SIG-M5 treated with dmso at 0.1 percent for 504 hours (cell line): ENCODE measurements around the gene NAV3.

ENCODE experiments used
- DNase-seq: peaks from one replicate; lab custom pipeline; 2025; ENCODE audit not compliant: unreplicated experiment; lab: John Stamatoyannopoulos, UW

The NAV3 gene

GRCh38 chr12:78037707-78038106, 207.0 kb downstream of the NAV3 start:
- peak; percentile 90 for DNase-seq

GRCh38 chr12:78038541-78038940, 207.8 kb downstream of the NAV3 start:
- DNase-seq: no peak

DNA sequence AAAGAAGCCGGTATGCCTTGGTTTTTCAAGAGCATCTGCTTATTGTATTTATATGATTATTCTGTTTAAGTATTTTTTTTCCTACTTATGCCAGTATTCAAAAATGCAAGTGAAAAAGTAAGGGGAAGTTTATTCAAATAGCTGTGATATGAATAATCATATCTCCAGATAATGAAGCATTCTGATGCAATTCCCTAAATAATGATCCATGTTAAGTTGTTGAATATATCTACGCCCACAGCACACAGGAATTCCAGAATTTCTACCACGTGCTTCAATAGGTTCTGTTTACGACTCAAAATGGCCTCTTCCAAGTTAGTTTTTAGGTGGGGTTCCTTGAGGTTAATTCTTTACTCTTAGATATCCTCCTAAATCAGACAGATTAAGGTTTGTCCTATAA, 208.3 kb downstream of the NAV3 start:
- peak; percentile 80 for DNase-seq

DNA sequence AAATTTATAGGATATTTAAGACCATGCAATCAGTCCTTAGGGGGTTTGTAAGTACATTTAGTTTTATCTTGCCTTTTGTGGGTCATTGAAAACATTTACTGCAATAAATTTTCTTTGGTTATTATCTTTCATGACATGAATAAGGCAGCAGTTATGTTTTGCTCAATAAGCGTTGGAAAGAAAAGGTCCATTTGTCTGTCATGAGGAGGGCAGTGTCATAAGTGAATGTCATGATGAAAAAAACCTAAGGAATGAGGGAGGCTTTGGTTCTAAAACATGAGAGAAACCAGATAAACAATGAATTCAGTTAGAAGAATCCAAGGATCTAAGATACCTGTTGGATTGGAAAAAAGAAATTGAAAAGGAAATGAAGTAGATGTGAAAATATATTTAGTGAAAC, 209.4 kb downstream of the NAV3 start:
- DNase-seq: no peak

DNA sequence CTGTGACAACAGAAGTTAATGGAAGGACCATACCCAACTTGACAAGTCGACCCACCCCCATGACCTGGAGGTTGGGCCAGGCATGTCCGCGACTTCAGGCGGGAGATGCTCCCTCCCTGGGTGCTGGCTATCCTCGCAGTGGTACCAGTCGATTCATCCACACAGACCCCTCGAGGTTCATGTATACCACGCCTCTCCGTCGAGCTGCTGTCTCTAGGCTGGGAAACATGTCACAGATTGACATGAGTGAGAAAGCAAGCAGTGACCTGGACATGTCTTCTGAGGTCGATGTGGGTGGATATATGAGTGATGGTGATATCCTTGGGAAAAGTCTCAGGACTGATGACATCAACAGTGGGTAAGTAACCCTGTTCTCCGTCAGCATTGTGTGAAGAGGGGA, 220.1 kb downstream of the NAV3 start:
- no peak for DNase-seq

DNA sequence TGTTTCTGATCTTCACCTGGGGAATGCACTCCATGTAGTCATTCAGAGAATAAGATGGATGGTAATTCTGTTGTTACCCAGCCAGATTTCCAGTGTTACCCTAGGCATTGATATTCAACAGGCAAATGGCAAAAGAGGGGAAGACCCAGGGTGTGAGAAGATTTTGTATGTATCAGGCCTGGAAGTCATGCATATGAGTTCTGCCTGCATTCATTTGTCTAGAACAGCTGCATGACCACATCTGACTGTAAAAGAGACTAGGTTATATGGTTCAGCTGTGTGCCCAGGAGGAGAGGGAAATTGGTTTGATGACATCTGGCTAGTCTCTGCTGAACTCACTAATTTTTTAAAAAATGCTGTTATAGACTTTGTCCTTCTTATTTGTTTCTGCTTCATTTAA, 224.9 kb downstream of the NAV3 start:
- no peak for DNase-seq

DNA sequence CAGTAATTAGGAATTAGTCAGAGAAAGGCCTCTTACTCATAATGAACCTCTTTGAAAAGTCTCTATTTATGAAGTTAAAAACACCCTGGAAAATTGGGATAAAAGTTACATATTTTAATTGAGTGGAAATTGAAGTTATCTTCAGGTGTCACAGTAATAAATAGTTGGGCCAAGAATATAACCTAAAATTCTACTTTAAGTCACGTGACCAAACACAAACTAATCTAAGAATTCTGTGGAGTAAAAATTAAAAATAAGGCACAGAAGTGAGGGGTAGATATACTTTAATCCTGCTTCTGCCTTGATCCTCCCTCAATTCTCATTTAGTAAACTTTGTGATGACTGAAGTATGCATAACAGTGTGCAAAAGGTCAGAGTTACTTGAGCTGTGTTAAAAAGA, 226.4 kb downstream of the NAV3 start:
- DNase-seq: no peak

DNA sequence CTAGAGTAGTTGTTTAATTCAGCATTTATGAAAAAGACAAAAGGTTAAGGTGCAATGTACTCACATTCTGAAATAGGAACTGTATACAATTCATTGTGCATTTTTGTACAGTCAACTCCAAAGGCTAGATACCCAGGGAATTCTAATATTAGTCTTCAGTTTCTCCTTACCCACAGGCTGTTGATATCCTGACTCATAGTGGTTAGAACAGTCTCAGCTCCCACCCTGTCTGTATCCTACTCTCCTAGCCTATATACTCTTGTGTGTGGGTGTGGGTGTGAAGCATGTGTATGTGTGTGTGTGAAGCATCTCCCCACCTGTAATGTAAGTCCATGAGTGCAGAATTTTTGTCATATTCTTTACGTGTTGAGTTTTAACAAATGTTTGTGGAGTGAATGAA, 229.5 kb downstream of the NAV3 start:
- DNase-seq: no peak

DNA sequence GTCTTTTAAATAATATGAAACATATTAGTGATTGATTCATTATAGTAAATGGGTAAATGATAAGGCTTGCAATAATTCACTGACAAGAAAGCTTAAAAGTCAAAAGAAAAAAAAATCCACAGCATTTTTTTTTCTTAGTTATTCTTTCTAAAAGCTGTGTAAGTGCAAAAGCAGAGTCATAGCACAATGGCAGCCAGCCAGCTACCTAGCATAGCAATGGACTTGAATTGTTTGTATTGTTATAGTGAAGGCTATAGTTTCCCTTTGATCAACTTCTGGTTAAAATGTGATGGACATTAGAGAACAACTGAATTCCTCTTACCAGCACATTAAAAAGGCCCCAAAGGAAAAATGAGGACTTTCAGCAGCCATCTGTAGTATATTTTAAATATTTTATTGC, 232.1 kb downstream of the NAV3 start:
- no peak for DNase-seq

DNA sequence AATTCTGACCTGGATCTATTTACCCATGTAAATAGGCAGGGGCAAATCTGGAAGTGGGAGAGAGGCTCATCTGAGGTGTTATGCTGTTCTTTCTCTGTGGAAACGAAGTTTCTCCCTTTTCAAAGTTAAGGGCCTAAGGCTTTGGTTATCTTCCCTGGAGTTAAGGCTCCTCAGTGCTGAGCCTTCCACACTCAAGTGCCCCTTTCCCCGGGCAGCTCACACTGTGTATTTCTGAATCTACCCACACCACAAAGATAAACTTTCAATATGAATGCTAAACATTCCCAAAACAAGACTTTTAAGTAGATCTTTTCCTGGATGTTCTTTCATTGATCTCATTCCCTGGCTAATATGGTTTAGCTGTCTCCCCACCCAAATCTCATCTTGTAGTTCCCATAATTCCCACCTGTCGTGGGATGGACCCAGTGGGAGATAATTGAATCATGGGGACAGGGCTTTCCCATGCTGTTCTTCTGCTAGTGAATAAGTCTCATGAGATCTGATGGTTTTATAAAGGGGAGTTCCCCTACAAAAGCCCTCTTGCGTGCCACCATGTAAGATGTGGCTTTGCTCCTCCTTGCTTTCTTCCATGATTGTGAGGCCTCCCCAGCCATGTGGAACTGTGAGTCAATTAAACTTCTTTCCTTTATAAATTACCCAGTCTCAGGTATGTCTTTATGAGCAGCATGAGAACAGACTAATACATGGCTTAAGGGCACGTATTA, 251.1 kb downstream of the NAV3 start:
- no peak for DNase-seq

DNA sequence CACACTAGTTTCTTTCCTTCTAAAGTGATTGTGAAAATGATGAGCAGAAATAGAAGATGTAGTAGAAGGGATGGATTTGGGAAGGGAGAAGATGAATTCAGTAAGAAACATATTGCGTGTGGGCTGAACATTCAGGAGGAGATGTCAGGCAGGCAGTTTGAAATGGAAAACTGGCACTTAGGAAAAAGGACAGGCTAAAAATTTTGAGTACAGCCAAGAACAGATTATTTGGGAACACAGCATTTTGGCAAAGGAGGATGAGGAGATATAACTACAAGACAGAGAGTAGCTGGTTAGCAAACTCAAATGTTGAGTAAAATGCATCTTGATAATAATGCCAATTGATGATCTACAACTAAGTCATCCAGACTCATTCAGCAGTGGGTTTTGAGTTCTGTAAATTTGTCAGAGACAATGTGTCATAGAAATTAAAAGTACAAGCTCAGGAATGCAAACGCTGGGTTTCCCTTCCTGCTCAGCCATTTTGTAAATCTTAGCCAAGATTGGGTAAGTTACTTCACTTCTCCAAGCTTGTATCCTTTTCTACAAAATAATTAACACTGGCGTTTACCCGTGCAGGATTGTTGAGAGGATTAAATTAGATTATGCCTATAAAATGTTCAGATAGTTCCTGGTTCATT, 255.0 kb downstream of the NAV3 start:
- peak; percentile 56 for DNase-seq

DNA sequence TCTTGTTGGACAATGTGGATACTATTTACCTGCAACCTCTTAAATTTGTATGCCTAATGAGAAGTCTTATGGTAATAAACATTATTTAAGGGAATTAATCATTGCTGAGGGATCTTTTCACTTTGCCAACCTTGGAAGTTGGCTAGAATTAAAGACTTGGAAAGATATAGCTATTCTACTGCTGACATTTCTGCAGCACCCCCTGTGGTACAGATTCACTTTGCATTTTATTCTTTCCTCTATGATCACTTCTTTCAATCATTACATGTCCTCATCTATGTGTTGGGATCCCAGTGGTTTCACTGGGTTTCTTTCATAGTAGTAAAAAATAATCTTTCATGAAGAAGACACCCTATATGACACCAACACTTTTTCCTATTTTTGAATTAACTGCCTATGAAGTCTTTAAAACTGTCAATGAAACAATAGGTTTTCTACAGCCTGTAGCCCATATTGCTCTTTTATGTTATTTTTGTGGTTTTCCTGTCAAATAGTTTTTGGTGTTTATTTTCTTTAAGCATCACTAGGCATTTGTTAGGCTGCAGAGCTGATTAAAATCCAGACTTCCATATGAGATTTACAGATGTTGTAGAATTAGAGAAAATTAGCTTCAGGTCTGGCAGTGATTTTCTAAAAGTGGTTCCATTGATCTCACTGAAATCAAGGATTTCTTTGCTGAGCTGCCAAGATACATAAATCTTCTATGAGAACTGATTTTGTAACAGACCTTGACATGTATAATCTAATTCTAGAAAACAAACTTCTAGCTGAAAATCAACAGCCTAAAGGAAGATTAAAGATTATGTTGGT, 256.1 kb downstream of the NAV3 start:
- no peak for DNase-seq

DNA sequence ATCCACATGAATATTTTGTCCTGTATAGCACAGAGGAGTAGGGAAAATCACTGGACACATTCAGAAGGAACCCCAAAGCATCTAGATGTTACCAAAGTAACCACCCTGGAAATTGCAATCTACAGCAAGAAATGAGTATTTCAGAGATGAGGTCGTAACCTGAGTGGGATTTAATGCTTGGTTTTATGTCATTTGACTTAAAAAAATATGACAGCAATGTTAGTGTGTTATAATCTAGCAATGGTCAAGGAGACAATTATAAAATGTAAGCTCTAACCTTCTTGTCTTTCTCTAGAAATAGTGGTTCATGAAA, 256.6 kb downstream of the NAV3 start:
- no peak for DNase-seq

DNA sequence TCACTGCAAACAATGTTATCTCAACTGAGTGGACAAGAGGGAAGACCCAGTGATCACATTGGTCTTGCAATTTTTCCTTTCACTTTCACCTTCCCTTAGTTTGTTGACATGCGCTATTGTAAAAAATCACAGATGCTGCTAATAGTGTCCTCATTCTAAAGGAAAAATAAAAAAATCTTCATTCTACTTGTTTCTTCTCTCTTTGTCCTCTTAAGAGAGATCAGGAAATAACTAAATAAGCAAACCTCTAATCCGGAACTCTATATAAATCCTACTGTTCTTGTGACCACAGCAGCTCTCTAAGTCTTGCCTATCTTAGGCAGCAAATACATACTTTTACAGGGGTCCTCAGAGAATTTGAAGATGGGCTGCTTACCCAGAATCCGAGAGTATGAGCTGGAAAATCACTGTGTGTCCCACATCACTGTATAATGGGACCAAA, 257.7 kb downstream of the NAV3 start:
- DNase-seq: no peak

- DNase-seq: no peak
Measured at GRCh38 chr12:78090266-78090665, 259.6 kb downstream of the NAV3 start.

DNA sequence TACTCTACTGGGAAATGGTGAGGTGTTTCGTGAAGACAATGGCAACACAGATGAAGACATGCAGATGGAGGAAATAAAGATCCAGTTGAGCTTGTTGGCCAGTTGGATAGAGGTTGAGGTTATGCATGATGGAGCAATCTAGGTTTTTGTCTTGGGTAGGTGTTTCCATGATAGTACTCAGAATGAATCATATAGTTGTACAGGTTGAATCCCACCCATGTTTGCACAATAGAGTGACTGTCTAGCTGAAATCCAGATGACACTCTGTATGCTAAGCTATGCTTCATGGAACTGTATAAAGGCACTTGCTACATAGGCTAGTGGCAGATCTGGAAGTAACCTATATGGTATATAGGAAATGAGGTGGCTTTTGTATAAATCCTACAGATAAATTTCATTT, 264.9 kb downstream of the NAV3 start:
- no peak for DNase-seq

DNA sequence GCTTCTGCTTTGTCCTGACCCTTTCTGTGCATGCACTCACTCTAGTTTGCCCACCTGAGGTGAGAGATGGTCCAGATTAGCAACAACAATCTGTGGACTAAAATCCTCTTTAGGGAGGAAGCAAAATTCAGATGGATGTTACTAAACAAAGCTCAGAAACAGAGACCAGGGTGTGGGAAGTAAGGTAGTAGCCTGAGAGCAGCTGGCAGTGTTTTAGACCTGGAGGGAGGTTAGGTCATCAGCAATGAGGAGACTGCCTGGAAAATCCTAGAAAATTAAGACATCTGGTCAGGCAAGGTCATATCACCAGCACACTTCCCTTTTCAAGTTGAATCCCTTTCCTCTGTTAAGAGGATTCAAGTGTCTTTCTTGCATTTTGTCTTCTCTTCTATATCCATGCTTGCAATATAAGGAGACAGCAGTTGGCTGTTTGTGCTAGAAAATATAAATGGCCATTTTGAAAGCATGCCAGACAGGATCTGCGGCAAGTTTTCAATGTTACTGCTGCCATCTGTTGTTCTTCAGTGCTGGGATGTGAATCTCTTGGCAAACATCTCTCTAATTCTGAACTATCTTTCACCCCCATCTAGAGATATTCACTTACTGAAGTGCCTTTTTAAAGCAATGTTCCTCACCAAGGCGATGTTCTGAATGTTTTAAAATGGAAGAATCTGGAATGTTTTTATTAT, 266.4 kb downstream of the NAV3 start:
- peak; percentile 14 for DNase-seq

- DNase-seq: no peak
Measured at GRCh38 chr12:78099806-78100205, 269.1 kb downstream of the NAV3 start.

DNA sequence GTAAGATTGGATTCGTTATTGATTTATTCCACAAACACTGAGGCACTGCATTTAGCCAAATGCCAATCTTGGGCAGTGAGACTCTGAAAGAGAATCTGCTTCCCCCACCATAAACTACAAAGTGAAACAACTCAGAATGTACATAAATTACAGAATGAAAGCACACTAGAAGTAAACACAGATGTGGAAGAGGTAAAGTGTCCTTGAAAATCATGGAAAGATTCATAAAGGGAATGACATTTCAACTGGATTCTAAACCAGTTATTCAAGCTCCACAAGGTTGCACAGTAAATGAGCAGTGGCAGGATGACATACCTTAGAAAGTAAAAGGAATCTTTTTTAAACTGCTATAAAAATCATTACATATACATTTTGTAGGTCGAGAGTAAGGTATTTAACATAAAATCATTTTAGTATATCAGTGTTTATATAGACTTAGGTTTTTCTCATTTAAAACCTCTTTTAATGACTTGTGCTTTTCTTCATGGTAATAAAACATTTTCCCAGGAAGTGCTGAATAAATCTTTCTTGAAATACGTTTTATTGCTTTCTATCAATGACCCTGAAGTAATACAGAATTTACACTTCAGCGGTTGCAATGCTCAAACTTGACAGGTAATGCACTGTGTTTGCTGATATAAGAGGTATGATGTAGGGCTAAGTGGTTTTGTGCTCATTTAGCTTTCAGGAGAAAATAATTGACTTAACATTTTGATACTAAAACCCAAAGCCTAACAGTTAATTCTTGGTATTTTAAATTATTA, 270.6 kb downstream of the NAV3 start:
- DNase-seq: no peak

DNA sequence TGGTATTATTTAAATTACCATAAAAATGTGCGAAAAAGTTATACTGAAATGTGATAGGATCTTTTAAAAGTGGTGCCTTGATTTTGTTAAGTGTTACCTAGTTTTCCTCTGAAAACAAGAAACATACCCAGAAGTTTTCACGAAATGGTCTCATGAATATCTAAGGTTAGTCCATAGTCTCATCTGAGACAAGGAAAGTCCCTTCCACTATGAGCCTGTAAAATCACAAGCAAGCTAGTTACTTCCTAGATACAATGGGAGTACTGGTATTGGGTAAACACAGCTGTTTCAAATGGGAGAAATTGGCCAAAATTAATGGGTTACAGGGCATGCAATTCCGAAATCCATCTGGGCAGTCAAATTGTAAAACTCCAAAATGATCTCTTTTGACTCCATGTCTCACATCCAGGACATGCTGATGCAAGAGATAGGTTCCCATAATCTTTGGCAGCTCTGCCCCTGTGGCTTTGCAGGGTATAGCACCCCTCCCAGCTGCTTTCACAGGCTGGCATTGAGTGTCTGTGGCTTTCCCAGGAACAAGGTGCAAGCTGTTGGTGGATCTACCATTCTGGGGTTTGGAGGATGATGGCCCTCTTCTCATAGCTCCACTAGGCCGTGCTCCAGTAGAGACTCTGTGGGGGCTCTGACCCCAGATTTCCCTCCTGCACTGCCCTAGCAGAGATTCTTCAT, 271.4 kb downstream of the NAV3 start:
- no peak for DNase-seq
